ENCODE measurements around the gene EPAS1.
A peak's percentile ranks its signal among the peaks of the same experiment; 100 is the strongest.

The EPAS1 gene

DNA sequence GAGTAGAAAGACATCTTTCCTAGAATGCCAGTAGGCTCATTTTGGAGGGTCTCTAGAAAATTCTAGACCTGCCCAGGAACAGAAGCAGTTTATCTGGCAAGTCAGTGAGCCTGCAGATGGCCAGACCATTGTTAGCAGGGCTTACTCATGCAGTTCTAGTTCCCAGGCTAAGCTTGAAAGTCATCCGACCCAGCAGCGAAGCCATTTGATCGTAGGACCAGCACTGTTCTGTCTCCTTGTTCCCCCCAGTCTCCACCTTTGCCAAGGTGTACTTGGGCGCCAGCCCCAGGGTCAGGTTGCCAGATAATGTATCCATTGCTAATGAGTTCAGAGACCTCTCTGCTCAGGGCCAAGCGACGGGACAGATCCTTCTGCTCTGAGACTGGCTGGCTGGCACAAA, 70.1 kb downstream of the EPAS1 start:
- no peak for DNase-seq

DNA sequence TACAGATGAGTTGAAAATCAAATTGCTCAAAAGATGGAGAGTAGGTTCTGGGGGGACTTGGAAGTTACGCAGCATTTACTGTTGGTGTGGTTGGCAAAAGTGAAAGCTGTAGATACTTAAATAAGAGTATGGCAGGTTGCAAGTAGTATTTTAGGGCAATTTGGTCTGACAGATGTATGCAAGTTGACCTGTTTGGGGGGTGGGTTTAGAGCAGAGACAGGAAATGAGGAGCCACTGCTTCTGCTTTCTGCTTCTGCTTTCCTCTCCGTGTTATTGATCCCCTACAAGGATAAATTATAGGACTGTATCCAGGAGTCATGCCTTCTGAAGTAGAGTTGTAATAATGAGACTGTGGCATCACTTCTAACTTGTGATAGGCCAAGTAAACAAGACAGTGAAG, 71.2 kb downstream of the EPAS1 start:
- DNase-seq: no peak

DNA sequence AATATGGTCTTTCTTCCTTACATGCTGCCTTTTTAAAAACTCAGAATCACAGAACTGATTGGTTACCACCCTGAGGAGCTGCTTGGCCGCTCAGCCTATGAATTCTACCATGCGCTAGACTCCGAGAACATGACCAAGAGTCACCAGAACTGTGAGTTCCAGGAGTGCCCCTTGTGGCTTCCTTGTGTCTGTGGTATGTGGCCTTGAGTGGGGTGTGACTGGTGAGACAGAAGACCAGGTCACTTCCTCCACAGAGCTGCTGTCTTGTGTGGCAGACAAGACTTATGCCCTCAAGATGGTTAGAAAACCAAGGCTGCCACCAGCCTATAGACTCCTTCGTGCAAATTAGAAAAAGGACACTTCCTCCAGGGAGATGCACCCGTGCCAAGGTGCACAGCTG, 72.6 kb downstream of the EPAS1 start:
- peak; percentile 23 for DNase-seq

- no peak for DNase-seq
Observed at GRCh38 chr2:46371854-46372253, 74.6 kb downstream of the EPAS1 start.

GRCh38 chr2:46372475-46372874, 75.3 kb downstream of the EPAS1 start:
- DNase-seq: no peak

GRCh38 chr2:46373238-46373637, 76.0 kb downstream of the EPAS1 start:
- no peak for DNase-seq

GRCh38 chr2:46375566-46376125, 78.4 kb downstream of the EPAS1 start:
- no peak for DNase-seq

GRCh38 chr2:46376586-46376985, 79.4 kb downstream of the EPAS1 start:
- DNase-seq: no peak

DNA sequence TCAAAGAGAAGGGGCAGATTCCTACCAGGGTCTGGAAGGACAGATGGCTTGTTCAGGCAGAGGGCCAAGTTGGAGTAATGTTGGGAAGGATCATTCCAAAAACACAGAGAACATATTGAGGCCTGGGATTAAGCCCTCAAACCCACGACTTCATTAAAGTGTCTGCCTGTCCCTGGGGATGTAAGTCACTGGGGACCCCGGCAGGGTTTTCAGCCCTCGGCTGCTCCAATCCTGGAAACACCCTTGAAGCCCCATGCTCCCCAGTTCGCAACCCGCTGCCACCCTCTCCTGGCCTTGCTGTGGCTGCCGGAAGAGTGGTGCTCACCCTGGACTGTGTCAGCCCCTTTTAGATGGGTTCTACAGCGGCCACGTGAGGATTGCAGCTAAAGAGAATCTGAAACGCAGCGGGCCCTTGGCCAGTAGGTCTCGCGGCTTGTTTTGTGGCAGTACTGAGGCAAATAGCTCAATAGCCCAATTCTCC, 79.9 kb downstream of the EPAS1 start:
- DNase-seq: no peak

- no peak for DNase-seq
Observed at GRCh38 chr2:46377666-46378560, 80.7 kb downstream of the EPAS1 start.

- no peak for DNase-seq
Observed at GRCh38 chr2:46378616-46379015, 81.4 kb downstream of the EPAS1 start.

DNA sequence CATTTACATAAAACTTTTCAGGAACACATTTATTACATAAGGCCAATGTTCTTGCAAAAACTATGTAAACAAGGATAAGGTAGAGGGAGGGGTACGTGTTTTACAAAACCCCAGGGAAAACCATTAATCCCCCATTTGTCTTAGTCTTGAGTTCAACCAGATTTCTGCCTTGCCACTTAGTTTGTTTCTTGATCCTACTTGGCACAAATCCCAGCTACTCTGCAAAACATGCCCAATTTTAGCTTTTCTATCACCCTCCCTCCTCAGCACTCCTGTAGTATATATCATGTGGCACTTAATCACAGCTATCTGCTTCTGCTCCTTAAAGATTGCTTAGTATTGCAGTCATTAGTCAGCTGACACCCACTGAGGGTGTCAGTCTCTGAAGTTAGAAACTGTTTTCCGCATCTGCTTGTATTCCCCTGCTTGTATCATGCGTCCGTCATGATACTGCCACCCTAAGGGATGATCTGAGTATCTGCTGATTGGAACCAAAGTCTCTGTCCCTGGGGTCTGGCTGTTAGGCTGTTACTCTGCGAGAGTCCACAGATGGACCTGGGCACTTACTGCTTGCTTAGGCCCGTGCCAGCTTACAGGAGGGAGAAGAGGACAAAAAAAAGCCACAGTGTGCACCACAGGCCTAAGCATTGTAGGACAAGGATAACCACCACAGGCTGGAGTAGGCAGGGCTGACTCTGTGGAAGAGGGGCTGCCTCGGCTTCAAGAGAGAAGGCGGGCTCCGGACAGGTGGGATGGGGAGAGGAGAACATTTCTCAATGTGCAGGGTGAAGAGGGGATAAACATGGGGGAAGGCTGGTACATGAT, 82.2 kb downstream of the EPAS1 start:
- no peak for DNase-seq

- DNase-seq: no peak
Observed at GRCh38 chr2:46380038-46380940, 83.1 kb downstream of the EPAS1 start.

- DNase-seq: no peak
Observed at GRCh38 chr2:46381263-46381849, 84.1 kb downstream of the EPAS1 start.

GRCh38 chr2:46381871-46382270, 84.7 kb downstream of the EPAS1 start:
- no peak for DNase-seq

- no peak for DNase-seq
Observed at GRCh38 chr2:46382331-46383112, 85.3 kb downstream of the EPAS1 start.

DNA sequence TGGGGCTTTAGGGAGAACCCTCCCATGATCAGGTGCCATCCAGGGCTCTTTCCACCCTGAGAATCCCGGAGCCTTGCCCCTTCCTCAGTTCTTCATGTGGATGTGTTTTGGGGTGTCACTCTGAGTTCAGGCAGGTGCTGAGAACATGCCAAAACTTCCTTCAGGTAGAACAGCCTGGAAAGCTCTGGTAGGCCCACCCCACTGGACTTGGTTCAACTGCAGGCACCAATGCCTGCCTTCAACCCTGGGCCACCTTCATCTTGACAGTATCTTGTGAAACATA, 85.8 kb downstream of the EPAS1 start:
- DNase-seq: no peak

GRCh38 chr2:46383784-46384456, 86.7 kb downstream of the EPAS1 start:
- no peak for DNase-seq

GRCh38 chr2:46384457-46384815, 87.2 kb downstream of the EPAS1 start:
- no peak for DNase-seq

- DNase-seq: no peak
Observed at GRCh38 chr2:46385786-46386577, 88.8 kb downstream of the EPAS1 start.
